ENCODE results near the gene RHBDD1.

RHBDD1 gene

GRCh38 chr2:226916669-226917068 is 80.8 kb downstream of the RHBDD1 start:
- no peak for DNase-seq (ENCODE audit: low read depth)

- no peak for DNase-seq (ENCODE audit: low read depth)
These were observed 96.6 kb downstream of the RHBDD1 start for GRCh38 chr2:226932443-226932842.

DNA sequence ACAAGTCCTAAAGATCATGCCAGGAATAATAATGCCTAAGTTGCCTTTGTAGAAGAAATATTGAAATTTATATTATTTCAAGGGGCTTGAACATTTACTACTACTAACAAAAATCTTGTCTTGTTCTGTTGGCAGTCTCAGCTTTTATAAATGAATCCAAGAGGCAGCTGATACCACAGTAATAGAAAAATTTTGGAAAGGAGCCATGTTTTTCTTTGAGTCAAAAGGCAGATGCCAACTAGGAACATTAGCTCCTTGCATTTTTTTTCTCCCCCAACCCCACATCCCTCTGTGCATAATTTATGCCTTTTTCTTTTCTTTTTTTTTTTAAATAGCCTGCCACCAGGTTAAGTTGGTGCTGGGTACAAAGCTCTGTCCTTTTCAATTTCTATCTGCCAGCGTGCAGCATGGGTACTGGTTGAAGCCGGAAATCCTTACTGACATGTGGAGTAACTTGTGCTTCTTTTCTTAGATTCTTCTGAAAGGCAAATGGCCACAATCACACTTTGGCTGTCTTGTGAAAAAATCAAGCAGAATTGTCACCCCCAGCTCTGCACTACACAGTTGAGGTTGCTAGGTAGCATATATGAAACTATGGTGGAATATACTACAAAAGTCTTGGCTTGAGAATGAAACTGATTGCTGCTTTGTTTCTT is 98.8 kb downstream of the RHBDD1 start:
- no peak for DNase-seq (ENCODE audit: low read depth)

- no peak for DNase-seq (ENCODE audit: low read depth)
These were observed 108.2 kb downstream of the RHBDD1 start for GRCh38 chr2:226943862-226944620.

GRCh38 chr2:226953206-226953605 is 117.4 kb downstream of the RHBDD1 start:
- no peak for DNase-seq (ENCODE audit: low read depth)

DNA sequence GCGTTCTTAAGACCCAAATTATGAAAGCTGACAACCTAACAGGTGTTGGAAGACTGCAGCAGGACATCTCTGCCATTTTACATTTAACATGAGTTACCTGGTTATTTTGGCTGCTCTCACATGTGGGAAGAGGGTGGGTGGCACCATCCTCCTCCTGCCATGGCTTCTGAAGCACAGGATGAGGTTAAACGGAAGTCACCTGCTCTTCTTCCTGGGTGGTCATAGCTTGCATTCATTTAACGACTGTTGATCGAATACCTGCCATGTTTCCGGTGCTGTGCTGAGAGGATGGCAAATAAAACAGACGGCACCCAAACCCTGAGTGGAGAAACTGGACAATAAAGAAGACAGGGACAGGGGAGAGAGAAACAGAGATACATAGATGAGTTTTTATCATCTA is 118.0 kb downstream of the RHBDD1 start:
- no peak for DNase-seq (ENCODE audit: low read depth)

GRCh38 chr2:226956659-226957058 is 120.8 kb downstream of the RHBDD1 start:
- DNase-seq (ENCODE audit: low read depth): no peak

- no peak for DNase-seq (ENCODE audit: low read depth)
These were observed 123.6 kb downstream of the RHBDD1 start for GRCh38 chr2:226959418-226959817.

DNA sequence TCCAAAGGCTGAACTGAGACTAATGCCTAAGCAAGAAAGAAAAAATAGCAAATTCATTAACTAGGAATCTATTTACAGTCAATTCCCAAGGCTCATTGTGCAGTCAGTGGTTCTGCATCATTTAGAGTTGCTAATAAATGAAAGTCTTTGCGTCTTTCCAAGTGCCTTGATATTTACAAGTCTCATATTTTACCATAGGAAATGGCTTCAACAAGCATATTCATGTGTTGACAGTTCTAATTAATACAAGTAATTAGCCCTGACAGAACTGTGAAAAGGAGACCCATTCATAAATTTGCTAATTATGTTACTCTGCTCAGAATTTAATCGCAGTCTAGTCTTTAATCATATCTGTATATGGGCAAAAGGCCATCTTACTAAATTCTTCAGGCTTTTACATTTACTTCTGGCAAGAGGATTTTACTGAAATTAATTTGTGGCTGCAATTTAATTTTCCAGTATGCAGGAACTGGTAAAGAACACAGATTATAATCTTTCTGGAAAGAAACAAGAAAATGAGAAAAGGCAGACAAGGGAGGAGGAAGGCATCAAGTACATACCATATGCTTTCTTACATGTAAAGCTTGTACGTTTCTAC is 126.4 kb downstream of the RHBDD1 start:
- no peak for DNase-seq (ENCODE audit: low read depth)

DNA sequence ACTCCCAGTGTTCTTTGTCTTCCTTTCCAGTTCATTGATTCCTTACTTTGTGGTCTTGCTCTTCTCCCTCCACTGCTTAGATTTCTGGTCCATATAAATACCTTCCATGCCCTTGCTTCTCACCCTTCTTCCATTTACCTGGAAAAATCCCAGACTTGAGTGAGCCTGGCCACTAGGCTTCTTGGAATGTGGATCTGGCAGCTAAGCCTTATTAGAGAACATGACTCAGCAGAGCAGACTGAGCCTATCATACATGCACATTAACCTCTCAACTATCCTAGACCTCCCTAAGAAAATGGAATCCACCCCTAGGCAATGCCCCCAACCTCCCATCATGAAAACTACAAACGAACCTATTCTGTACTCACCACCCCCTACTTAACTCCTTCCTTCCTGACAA is 127.7 kb downstream of the RHBDD1 start:
- DNase-seq (ENCODE audit: low read depth): no peak

DNA sequence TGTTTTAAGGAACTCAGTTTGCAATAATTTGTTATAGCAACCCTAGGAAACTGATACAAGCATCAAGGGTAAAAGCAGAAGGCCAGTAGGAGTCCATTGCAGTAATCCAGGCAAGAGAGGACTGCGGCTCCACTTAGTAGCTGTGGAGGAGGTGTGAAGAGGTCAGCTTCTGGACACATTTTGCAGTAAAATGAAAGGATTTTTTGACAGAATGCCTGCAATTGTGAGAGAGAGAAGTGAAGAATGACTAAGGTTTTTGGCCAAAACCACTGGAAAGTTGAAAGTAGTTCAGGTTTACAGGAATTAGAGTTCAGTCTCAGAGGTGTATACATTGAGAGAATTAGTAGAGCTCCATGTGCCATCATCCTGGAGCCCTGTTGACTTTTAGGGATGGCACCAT is 129.5 kb downstream of the RHBDD1 start:
- no peak for DNase-seq (ENCODE audit: low read depth)

GRCh38 chr2:226969417-226970080 is 133.7 kb downstream of the RHBDD1 start:
- DNase-seq (ENCODE audit: low read depth): no peak

DNA sequence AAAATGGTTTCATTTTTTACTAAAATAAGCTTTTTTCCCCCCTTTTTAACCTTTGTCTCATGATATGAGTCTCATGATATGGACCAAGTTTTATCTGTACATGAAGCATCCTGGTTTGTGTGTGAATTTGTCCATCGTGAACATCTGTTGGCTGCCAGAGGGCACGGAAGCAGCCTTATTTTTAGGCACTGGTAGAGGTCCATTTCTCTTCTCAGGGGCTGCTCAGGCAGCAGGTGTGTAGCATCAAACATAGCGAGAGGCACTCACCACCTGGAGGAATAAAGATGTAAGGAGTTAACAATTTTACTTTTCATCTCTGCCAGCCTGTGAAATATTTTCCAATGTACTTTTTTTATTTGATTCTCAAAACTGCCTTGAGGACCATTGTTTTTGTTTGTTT is 134.5 kb downstream of the RHBDD1 start:
- DNase-seq (ENCODE audit: low read depth): no peak

DNA sequence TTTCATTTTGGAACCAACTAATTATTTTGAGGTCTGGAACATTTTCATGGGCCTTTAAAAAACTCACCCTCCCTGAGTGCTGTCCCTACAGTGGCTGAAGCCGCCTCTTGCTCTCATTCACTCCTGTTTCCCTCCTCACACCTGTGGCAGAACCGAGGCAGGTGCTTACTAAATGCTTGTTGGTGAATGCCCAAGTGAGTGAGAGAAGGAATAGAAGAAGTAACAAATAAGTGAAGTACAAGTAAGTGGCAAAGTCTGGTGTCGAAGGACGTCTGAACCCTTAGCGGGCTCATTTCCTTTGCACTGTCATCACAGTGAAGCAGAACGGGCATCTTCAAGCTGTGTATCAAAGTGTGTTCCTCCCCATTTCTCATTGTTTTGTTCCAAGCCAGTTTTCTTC is 135.2 kb downstream of the RHBDD1 start:
- DNase-seq (ENCODE audit: low read depth): no peak

- no peak for DNase-seq (ENCODE audit: low read depth)
These were observed 135.9 kb downstream of the RHBDD1 start for GRCh38 chr2:226971770-226972169.

- DNase-seq (ENCODE audit: low read depth): no peak
These were observed 138.0 kb downstream of the RHBDD1 start for GRCh38 chr2:226973816-226974215.

- no peak for DNase-seq (ENCODE audit: low read depth)
These were observed 141.9 kb downstream of the RHBDD1 start for GRCh38 chr2:226977775-226978190.

GRCh38 chr2:226978300-226978699 is 142.4 kb downstream of the RHBDD1 start:
- DNase-seq (ENCODE audit: low read depth): no peak

- DNase-seq (ENCODE audit: low read depth): no peak
These were observed 143.2 kb downstream of the RHBDD1 start for GRCh38 chr2:226979004-226979403.

DNA sequence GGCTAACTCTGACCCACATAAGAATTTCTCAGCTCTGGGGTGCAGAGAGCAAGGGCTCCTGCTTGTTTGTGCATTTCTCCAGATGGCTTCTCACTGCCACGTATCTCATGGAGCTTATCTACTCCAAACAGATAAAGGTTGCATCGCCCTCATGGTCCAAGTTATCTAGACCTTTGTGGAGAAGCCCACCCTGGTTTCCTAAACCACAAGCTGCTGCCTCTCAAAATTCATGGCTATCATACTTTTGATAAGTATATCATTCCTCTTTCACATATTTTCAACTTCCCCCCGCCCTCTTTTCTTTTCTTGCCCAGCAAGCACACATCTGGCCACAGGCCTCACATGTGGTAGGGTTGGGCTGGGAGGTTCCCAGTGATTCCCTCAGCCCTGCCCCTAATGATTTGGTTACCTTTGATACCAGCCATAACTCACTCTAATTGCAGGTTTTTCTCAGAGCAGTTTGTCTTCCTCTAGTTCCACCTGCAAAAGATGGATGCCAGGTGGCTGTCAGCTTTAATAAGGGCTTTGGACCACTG is 146.0 kb downstream of the RHBDD1 start:
- DNase-seq (ENCODE audit: low read depth): no peak

- DNase-seq (ENCODE audit: low read depth): no peak
These were observed 148.3 kb downstream of the RHBDD1 start for GRCh38 chr2:226983895-226984749.

Data from stimulated activated CD4-positive, alpha-beta T cell treated with anti-CD3 and anti-CD28 coated beads, Interleukin-2, amount 100 ng/mL, for 4 hours (primary cell).